Fibroblast of skin of scalp (primary cell): ENCODE measurements around the gene WDR18.

Source experiments
- DNase-seq: peaks from one replicate; pipeline ENCODE4 v3.0.0-alpha.2; 2013

The WDR18 gene

GRCh38 chr19:1008268-1009040, 24.3 kb downstream of the WDR18 start:
- DNase-seq: no peak

- DNase-seq: no peak
Observed at GRCh38 chr19:1009041-1009980, 25.2 kb downstream of the WDR18 start.

- no peak for DNase-seq
Observed at GRCh38 chr19:1009981-1010538, 25.9 kb downstream of the WDR18 start.

- DNase-seq: no peak
Observed at GRCh38 chr19:1010586-1011510, 26.7 kb downstream of the WDR18 start.

- DNase-seq: no peak
Observed at GRCh38 chr19:1011831-1012333, 27.7 kb downstream of the WDR18 start.

GRCh38 chr19:1012334-1012733, 28.2 kb downstream of the WDR18 start:
- no peak for DNase-seq

GRCh38 chr19:1013218-1013617, 29.1 kb downstream of the WDR18 start:
- no peak for DNase-seq

- DNase-seq: no peak
Observed at GRCh38 chr19:1014161-1015060, 30.3 kb downstream of the WDR18 start.

GRCh38 chr19:1015061-1015781, 31.1 kb downstream of the WDR18 start:
- no peak for DNase-seq

GRCh38 chr19:1015782-1016646, 31.9 kb downstream of the WDR18 start:
- no peak for DNase-seq

- DNase-seq: no peak
Observed at GRCh38 chr19:1016647-1017114, 32.5 kb downstream of the WDR18 start.

GRCh38 chr19:1017115-1017905, 33.2 kb downstream of the WDR18 start:
- DNase-seq: no peak

GRCh38 chr19:1017906-1018305, 33.8 kb downstream of the WDR18 start:
- no peak for DNase-seq

GRCh38 chr19:1018393-1018792, 34.2 kb downstream of the WDR18 start:
- DNase-seq: no peak

- no peak for DNase-seq
Observed at GRCh38 chr19:1018932-1019615, 34.9 kb downstream of the WDR18 start.

GRCh38 chr19:1019616-1019961, 35.4 kb downstream of the WDR18 start:
- no peak for DNase-seq

- DNase-seq: no peak
Observed at GRCh38 chr19:1019980-1020867, 36.1 kb downstream of the WDR18 start.
